SJSA1 (cell line): ENCODE results near the gene VWA8. TPM values are rescaled to one million over a fixed set of nuclear protein-coding genes. Genes with fewer than 3 reads are reported as not detected.

Source experiments
- DNase-seq, 2 experiments: peaks; one replicate each; pipeline ENCODE4 v3.0.0-alpha.2; 2015 to 2020; ENCODE audit warnings: low spot score in 2 of 2, low read depth in 1 of 2
- H3K27ac ChIP-seq: fragments of 250-450 bp; sonication (Bioruptor Pico); 2 replicates; pipeline ENCODE4 v1.5.1; 2020; ENCODE audit warnings: mild to moderate bottlenecking, moderate library complexity
- H3K27me3 ChIP-seq: fragments of 250-450 bp; sonication (Bioruptor Pico); replicated peaks from 2 replicates; pipeline ENCODE4 v1.5.1; 2020; ENCODE audit warnings: mild to moderate bottlenecking, moderate library complexity
- H3K36me3 ChIP-seq: fragments of 250-450 bp; sonication (Bioruptor Pico); 2 replicates; pipeline ENCODE4 v1.5.1; 2020; ENCODE audit warnings: mild to moderate bottlenecking
- H3K4me1 ChIP-seq: fragments of 250-450 bp; sonication (Bioruptor Pico); replicated peaks from 2 replicates; pipeline ENCODE4 v1.6.1; 2021; ENCODE audit warnings: mild to moderate bottlenecking
- H3K4me3 ChIP-seq: fragments of 250-450 bp; sonication (Bioruptor Pico); 2 replicates; pipeline ENCODE4 v1.5.1; 2020; ENCODE audit warnings: mild to moderate bottlenecking
- H3K9me3 ChIP-seq: fragments of 250-450 bp; sonication (Bioruptor Pico); replicated peaks from 2 replicates; pipeline ENCODE4 v1.5.1; 2020; ENCODE audit warnings: mild to moderate bottlenecking
- total RNA-seq: library from RNA; depleted of rRNA; stranded (reverse); fragments of >200 nt; shearing (Covaris generic); gene quantifications from 2 replicates; pipeline ENCODE4 v1.2.3, GENCODE V29; 2014; rRNA removed

VWA8 gene
- total RNA-seq, result 8.6 and 9.2 TPM in 2 replicates

- Histone ChIP-seq H3K4me3 (peak within 1 kb of the TSS; percentile 77), H3K4me1 (peaks cover 10% of the 10 kb centered on the region), H3K9me3 (no peaks in the 10 kb centered on the region), H3K36me3 (no peaks in the 10 kb centered on the region), H3K27ac (peak within 1 kb of the TSS; percentile 57), H3K27me3 (no peaks in the 10 kb centered on the region)
- peak; percentile 70 to 78 for DNase-seq
Measured at GRCh38 chr13:41960637-41961465, at the start of gene VWA8. VWA8 (minus strand) TSS chr13:41961109; CDS start chr13:41961015, 94 bp downstream.

GRCh38 chr13:42009057-42009456 is 48.1 kb upstream of the VWA8 start:
- Histone ChIP-seq H3K36me3 (no peaks in the 10 kb centered on the region), H3K27ac (no peak overlapping the region), H3K27me3 (no peaks in the 10 kb centered on the region), H3K9me3 (no peaks in the 10 kb centered on the region), H3K4me1 (peaks cover 5% of the 10 kb centered on the region), H3K4me3 (no peak overlapping the region)
- no peak for DNase-seq

GRCh38 chr13:42007844-42008243 is 46.9 kb upstream of the VWA8 start:
- peaks cover 5% of the 10 kb centered on the region for H3K4me1 ChIP-seq
- no peak overlapping the region for H3K4me3 ChIP-seq
- H3K36me3 ChIP-seq, result no peaks in the 10 kb centered on the region
- no peaks in the 10 kb centered on the region for H3K9me3 ChIP-seq
- no peaks in the 10 kb centered on the region for H3K27me3 ChIP-seq
- H3K27ac ChIP-seq, result no peak overlapping the region
- no peak for DNase-seq

- peaks cover 13% of the 10 kb centered on the region for H3K4me1 ChIP-seq
- no peak for DNase-seq
- no peak overlapping the region for H3K4me3 ChIP-seq
- no peaks in the 10 kb centered on the region for H3K27me3 ChIP-seq
- no peaks in the 10 kb centered on the region for H3K9me3 ChIP-seq
- no peaks in the 10 kb centered on the region for H3K36me3 ChIP-seq
- H3K27ac ChIP-seq, result no peak overlapping the region
Measured at GRCh38 chr13:42002066-42002465, 41.2 kb upstream of the VWA8 start.

GRCh38 chr13:42001580-42001979 is 40.7 kb upstream of the VWA8 start:
- no peak overlapping the region for H3K27ac ChIP-seq
- H3K27me3 ChIP-seq, result no peaks in the 10 kb centered on the region
- H3K4me1 ChIP-seq, result peaks cover 13% of the 10 kb centered on the region
- no peaks in the 10 kb centered on the region for H3K9me3 ChIP-seq
- H3K36me3 ChIP-seq, result no peaks in the 10 kb centered on the region
- no peak overlapping the region for H3K4me3 ChIP-seq
- DNase-seq, result no peak

GRCh38 chr13:42000846-42001245 is 39.9 kb upstream of the VWA8 start:
- peaks cover 13% of the 10 kb centered on the region for H3K4me1 ChIP-seq
- H3K9me3 ChIP-seq, result no peaks in the 10 kb centered on the region
- no peaks in the 10 kb centered on the region for H3K27me3 ChIP-seq
- no peak for DNase-seq
- H3K27ac ChIP-seq, result no peak overlapping the region
- H3K36me3 ChIP-seq, result no peaks in the 10 kb centered on the region
- no peak overlapping the region for H3K4me3 ChIP-seq

- Histone ChIP-seq H3K27me3 (no peaks in the 10 kb centered on the region), H3K36me3 (no peaks in the 10 kb centered on the region), H3K9me3 (no peaks in the 10 kb centered on the region), H3K4me3 (no peak overlapping the region), H3K4me1 (peaks cover 13% of the 10 kb centered on the region), H3K27ac (no peak overlapping the region)
- no peak for DNase-seq
Measured at GRCh38 chr13:41997396-41997795, 36.5 kb upstream of the VWA8 start.

- no peaks in the 10 kb centered on the region for H3K27me3 ChIP-seq
- no peaks in the 10 kb centered on the region for H3K36me3 ChIP-seq
- H3K9me3 ChIP-seq, result no peaks in the 10 kb centered on the region
- no peak overlapping the region for H3K27ac ChIP-seq
- no peak overlapping the region for H3K4me3 ChIP-seq
- DNase-seq, result no peak
- H3K4me1 ChIP-seq, result peaks cover 5% of the 10 kb centered on the region; the same call in 1 of the 2 replicates
Measured at GRCh38 chr13:41995946-41996345, 35.0 kb upstream of the VWA8 start.

- no peak for DNase-seq
- H3K4me3 ChIP-seq, result no peak overlapping the region
- no peaks in the 10 kb centered on the region for H3K36me3 ChIP-seq
- no peaks in the 10 kb centered on the region for H3K27me3 ChIP-seq
- no peaks in the 10 kb centered on the region for H3K9me3 ChIP-seq
- H3K4me1 ChIP-seq, result no peaks in the 10 kb centered on the region
- no peak overlapping the region for H3K27ac ChIP-seq
Measured at GRCh38 chr13:41995336-41995735, 34.4 kb upstream of the VWA8 start.

- H3K36me3 ChIP-seq, result no peaks in the 10 kb centered on the region
Measured at GRCh38 chr13:41994696-41995095, 33.8 kb upstream of the VWA8 start.

GRCh38 chr13:41991936-41992335 is 31.0 kb upstream of the VWA8 start:
- Histone ChIP-seq H3K27ac (no peak overlapping the region), H3K4me1 (no peaks in the 10 kb centered on the region), H3K36me3 (no peaks in the 10 kb centered on the region), H3K27me3 (no peaks in the 10 kb centered on the region), H3K9me3 (no peaks in the 10 kb centered on the region), H3K4me3 (no peak overlapping the region)
- no peak for DNase-seq

More at GRCh38 chr13:41994696-41995095, 33.8 kb upstream of the VWA8 start:
- Histone ChIP-seq H3K27ac (no peak overlapping the region), H3K4me3 (no peak overlapping the region), H3K4me1 (no peaks in the 10 kb centered on the region), H3K27me3 (no peaks in the 10 kb centered on the region), H3K9me3 (no peaks in the 10 kb centered on the region)
- no peak for DNase-seq

GRCh38 chr13:41988244-41988643 is 27.3 kb upstream of the VWA8 start:
- H3K9me3 ChIP-seq, result no peaks in the 10 kb centered on the region
- peaks cover 18% of the 10 kb centered on the region for H3K4me1 ChIP-seq

GRCh38 chr13:41985788-41986508 is 25.0 kb upstream of the VWA8 start:
- no peaks in the 10 kb centered on the region for H3K27me3 ChIP-seq
- peak; percentile 68 to 79 for DNase-seq
- H3K4me3 ChIP-seq, result no peak overlapping the region
- peaks cover 18% of the 10 kb centered on the region for H3K4me1 ChIP-seq
- H3K36me3 ChIP-seq, result no peaks in the 10 kb centered on the region
- no peaks in the 10 kb centered on the region for H3K9me3 ChIP-seq
- H3K27ac ChIP-seq, result no peak overlapping the region

More at GRCh38 chr13:41988244-41988643, 27.3 kb upstream of the VWA8 start:
- no peak overlapping the region for H3K4me3 ChIP-seq
- DNase-seq, result no peak
- no peaks in the 10 kb centered on the region for H3K27me3 ChIP-seq
- H3K36me3 ChIP-seq, result no peaks in the 10 kb centered on the region
- no peak overlapping the region for H3K27ac ChIP-seq
